Smooth muscle cell (in vitro differentiated cells): ENCODE measurements around the gene DNASE2. TPM values are rescaled to one million over a fixed set of nuclear protein-coding genes. Genes with fewer than 3 reads are reported as not detected.

Experiments used
- DNase-seq: peaks from one replicate; lab custom pipeline; 2025; ENCODE audit not compliant: unreplicated experiment; lab: John Stamatoyannopoulos, UW
- H2AFZ ChIP-seq: fragments of 200-600 bp; sonication (generic); 2 replicates; pipeline ENCODE4 v1.6.0; 2016; ENCODE audit warnings: antibody characterized with exemption, low read depth, mild to moderate bottlenecking
- H3F3A ChIP-seq: fragments of 200-600 bp; sonication (generic); 2 replicates; pipeline ENCODE4 v1.6.0; 2017; ENCODE audit warnings: antibody characterized with exemption, low read depth
- H3K27ac ChIP-seq: fragments of 200-600 bp; sonication (generic); 2 replicates; pipeline ENCODE4 v1.5.1; 2016; ENCODE audit warnings: low read depth, mild to moderate bottlenecking
- H3K27me3 ChIP-seq: fragments of 200-600 bp; sonication (generic); 2 replicates; pipeline ENCODE4 v1.6.1; 2016; ENCODE audit warnings: low read depth, mild to moderate bottlenecking
- H3K36me3 ChIP-seq: fragments of 200-600 bp; sonication (generic); 2 replicates; pipeline ENCODE4 v1.5.1; 2016; ENCODE audit warnings: low read depth
- H3K4me1 ChIP-seq: fragments of 200-600 bp; sonication (generic); 2 replicates; pipeline ENCODE4 v1.5.1; 2016; ENCODE audit warnings: low read depth
- H3K4me2 ChIP-seq: fragments of 200-600 bp; sonication (generic); 2 replicates; pipeline ENCODE4 v1.6.0; 2016; ENCODE audit warnings: mild to moderate bottlenecking
- H3K4me3 ChIP-seq: fragments of 200-600 bp; sonication (generic); 2 replicates; pipeline ENCODE4 v1.5.1; 2016; ENCODE audit warnings: mild to moderate bottlenecking
- H3K79me2 ChIP-seq: fragments of 200-600 bp; sonication (generic); 2 replicates; pipeline ENCODE4 v1.6.0; 2016; ENCODE audit warnings: low read depth, mild to moderate bottlenecking
- H3K9ac ChIP-seq: fragments of 200-600 bp; sonication (generic); 2 replicates; pipeline ENCODE4 v1.6.0; 2016; ENCODE audit warnings: low read depth
- H3K9me3 ChIP-seq: fragments of 200-600 bp; sonication (generic); replicated peaks from 2 replicates; pipeline ENCODE4 v1.5.1; 2016; ENCODE audit warnings: low read depth
- H4K20me1 ChIP-seq: fragments of 200-600 bp; sonication (generic); 2 replicates; pipeline ENCODE4 v1.6.0; 2016; ENCODE audit warnings: low read depth
- CTCF ChIP-seq: fragments of 200-600 bp; sonication (generic); IDR thresholded peaks from 2 replicates; pipeline ENCODE4 v1.5.1; 2017; ENCODE audit warnings: borderline replicate concordance, mild to moderate bottlenecking, antibody characterized with exemption; ENCODE audit not compliant: insufficient read depth, poor library complexity, severe bottlenecking
- WGBS: methylation state at CpG from one replicate; pipeline ENCODE4 v1.1.7; 2016; ENCODE audit warnings: low lambda C conversion rate; 5-methylcytosine and 5-hydroxymethylcytosine counted together
- polyA plus RNA-seq: library from polyadenylated mRNA; unstranded; fragments of >200 nt; fragmentation: Nextera tagmentation; extraction: Ambion mirVana; gene quantifications from 2 replicates; pipeline ENCODE4 v1.2.1, GENCODE V29; 2016
- total RNA-seq: library from RNA; depleted of rRNA; stranded (reverse); fragments of >200 nt; gene quantifications from 2 replicates; pipeline ENCODE4 v1.2.3, GENCODE V29; 2014

Gene DNASE2
- total and polyA plus RNA-seq, 2 experiments from 2014 or later = 19.5 to 44.9 TPM

GRCh38 chr19:12837225-12837624 is 44.0 kb downstream of the DNASE2 start:
- Histone ChIP-seq H3K36me3 (no peaks in the 10 kb centered on the region), H3K4me1 (peaks cover 8% of the 10 kb centered on the region), H3K9me3 (no peaks in the 10 kb centered on the region), H3K27ac (no peak overlapping the region), H3F3A (peaks cover 13% of the 10 kb centered on the region), H4K20me1 (peaks cover 3% of the 10 kb centered on the region), H3K79me2 (no peaks in the 10 kb centered on the region), H2AFZ (no peak overlapping the region), H3K27me3 (peaks cover 69% of the 10 kb centered on the region), H3K4me2 (no peak overlapping the region), H3K9ac (no peak overlapping the region), H3K4me3 (no peak overlapping the region)
- TF ChIP-seq CTCF = no peak
- 72% methylated on average over 4 of the region's 4 CpGs for WGBS
- no peak for DNase-seq

- Histone ChIP-seq H4K20me1 (peaks cover 3% of the 10 kb centered on the region), H2AFZ (no peak overlapping the region), H3K36me3 (no peaks in the 10 kb centered on the region), H3K4me3 (no peak overlapping the region), H3F3A (peaks cover 13% of the 10 kb centered on the region), H3K4me1 (peaks cover 6% of the 10 kb centered on the region), H3K4me2 (no peak overlapping the region), H3K9ac (no peak overlapping the region), H3K9me3 (no peaks in the 10 kb centered on the region), H3K79me2 (no peaks in the 10 kb centered on the region), H3K27me3 (peaks cover 69% of the 10 kb centered on the region), H3K27ac (no peak overlapping the region)
- TF ChIP-seq CTCF = no peak
- 16% methylated on average over 6 of the region's 6 CpGs for WGBS
- no peak for DNase-seq
Measured at GRCh38 chr19:12836529-12836863, 44.8 kb downstream of the DNASE2 start.

- H2AFZ ChIP-seq = no peak overlapping the region
- H3K27ac ChIP-seq = no peak overlapping the region
- H3K79me2 ChIP-seq = no peaks in the 10 kb centered on the region
- no peak for DNase-seq
- no peak overlapping the region for H3K9ac ChIP-seq
- no peak overlapping the region for H3K4me2 ChIP-seq
- peaks cover 11% of the 10 kb centered on the region for H3F3A ChIP-seq
- H4K20me1 ChIP-seq = peaks cover 3% of the 10 kb centered on the region
- TF ChIP-seq CTCF = no peak
- peaks cover 60% of the 10 kb centered on the region for H3K27me3 ChIP-seq
- no peak overlapping the region for H3K4me3 ChIP-seq
- H3K9me3 ChIP-seq = no peaks in the 10 kb centered on the region
- H3K4me1 ChIP-seq = peaks cover 3% of the 10 kb centered on the region
- no peaks in the 10 kb centered on the region for H3K36me3 ChIP-seq
- WGBS = 16% methylated on average over 38 of the region's 39 CpGs
Measured at GRCh38 chr19:12834976-12835757, 46.1 kb downstream of the DNASE2 start.

GRCh38 chr19:12834566-12834943 is 46.7 kb downstream of the DNASE2 start, which contains the start of gene RTBDN:
Gene RTBDN (minus strand): TSS chr19:12834579. CDS start chr19:12829979, 4,600 bp downstream.
- peaks cover 55% of the 10 kb centered on the region for H3K27me3 ChIP-seq
- no peaks in the 10 kb centered on the region for H3K36me3 ChIP-seq
- peak within 1 kb of the TSS; percentile 90 for H3K4me2 ChIP-seq
- peak within 1 kb of the TSS; percentile 69 for H2AFZ ChIP-seq
- TF ChIP-seq CTCF = no peak
- H3K9me3 ChIP-seq = no peaks in the 10 kb centered on the region
- peaks cover 4% of the 10 kb centered on the region for H3F3A ChIP-seq
- 12% methylated on average over 20 of the region's 20 CpGs for WGBS
- DNase-seq = no peak
- H3K27ac ChIP-seq = no peak within 1 kb of the TSS
- H3K4me3 ChIP-seq = peak within 1 kb of the TSS; percentile 55
- no peak within 1 kb of the TSS for H3K9ac ChIP-seq
- peaks cover 3% of the 10 kb centered on the region for H4K20me1 ChIP-seq
- no peaks in the 10 kb centered on the region for H3K79me2 ChIP-seq
- H3K4me1 ChIP-seq = peaks cover 3% of the 10 kb centered on the region
